Esophagus muscularis mucosa (tissue), 4 donors: ENCODE data around the gene IRAK2. TPM values are rescaled to one million over a fixed set of nuclear protein-coding genes. Genes with fewer than 3 reads are reported as not detected.
A peak's percentile ranks its signal among the peaks of the same experiment; 100 is the strongest.
"Not testable (repeated sequence)": the region's sequence is repeated elsewhere in the genome, so short reads cannot be mapped to it uniquely, and the experiment has no call there.

ENCODE experiments used
- DNase-seq: peaks from one replicate; pipeline ENCODE4 v3.0.0-alpha.2; 2017; ENCODE audit errors: extremely low spot score
- H3K27ac ChIP-seq, 4 donors: fragments of 200-600 bp; sonication (generic); replicated peaks in 1 of 4; 1 replicate in 3 of 4; 2 replicates in 1 of 4; pipeline ENCODE4 v1.5.1; 2016 to 2019; ENCODE audit warnings: mild to moderate bottlenecking in 1 of 4
- H3K27me3 ChIP-seq, 4 donors: fragments of 200-600 bp; sonication (generic); one replicate each; pipeline versions ENCODE4 v1.5.1 to v1.6.0; 2016 to 2019
- H3K36me3 ChIP-seq, 4 donors: fragments of 200-600 bp; sonication (generic); one replicate each; pipeline ENCODE4 v1.5.1; 2016 to 2019
- H3K4me1 ChIP-seq, 4 donors: fragments of 200-600 bp; sonication (generic); one replicate each; pipeline ENCODE4 v1.5.1; 2016 to 2019
- H3K4me3 ChIP-seq, 4 donors: fragments of 200-600 bp; sonication (generic); 1 replicate in 2 of 4; 2 replicates in 2 of 4; pipeline ENCODE4 v1.5.1; 2016 to 2019; ENCODE audit warnings: mild to moderate bottlenecking in 4 of 4, moderate library complexity in 1 of 4
- H3K9me3 ChIP-seq, 4 donors: fragments of 200-600 bp; sonication (generic); 1 replicate in 3 of 4; 2 replicates in 1 of 4; pipeline ENCODE4 v1.5.1; 2016 to 2019
- EP300 ChIP-seq: sonication (generic); formaldehyde crosslinking; IDR thresholded peaks from one replicate; pipeline ENCODE4 v1.6.1; 2017; ENCODE audit warnings: antibody characterized with exemption
- POLR2A ChIP-seq: fragments of 450-650 bp; IDR thresholded peaks from one replicate; pipeline ENCODE4 v1.6.1; 2017; ENCODE audit warnings: antibody characterized with exemption, moderate library complexity, mild to moderate bottlenecking, low read depth
- POLR2AphosphoS5 ChIP-seq, 2 donors: sonication (generic); formaldehyde crosslinking; IDR thresholded peaks; one replicate each; pipeline ENCODE4 v1.6.1; 2017; ENCODE audit warnings: antibody characterized with exemption in 2 of 2
- WGBS: methylation state at CpG from one replicate; pipeline ENCODE4 v1.1.5; 2018; 5-methylcytosine and 5-hydroxymethylcytosine counted together
- intact Hi-C: fragments of 100-400 bp; cut with DNase I; formaldehyde crosslinking; loops from one replicate; pipeline ENCODE4 v1.15.1; 2023
- total RNA-seq, 4 donors: library from RNA; depleted of rRNA; stranded (reverse); fragments of >200 nt; gene quantifications; one replicate each; pipeline versions ENCODE4 v1.1.0 to v1.2.1, GENCODE V29; 2016
- TF ChIP-seq, protein P1 (sequence below), 3 experiments: fragments of 200-600 bp in 2 of 3; fragments of 450-650 bp in 1 of 3; sonication (generic) in 2 of 3; IDR thresholded peaks; one replicate each; pipeline ENCODE4 v1.5.1; 2017 to 2019; ENCODE audit warnings: antibody characterized with exemption in 3 of 3, mild to moderate bottlenecking in 2 of 3, moderate library complexity in 1 of 3

The IRAK2 gene
- total RNA-seq, 4 donors from 2014 or later, result 2.5 to 3.2 (median 2.8) TPM

DNA sequence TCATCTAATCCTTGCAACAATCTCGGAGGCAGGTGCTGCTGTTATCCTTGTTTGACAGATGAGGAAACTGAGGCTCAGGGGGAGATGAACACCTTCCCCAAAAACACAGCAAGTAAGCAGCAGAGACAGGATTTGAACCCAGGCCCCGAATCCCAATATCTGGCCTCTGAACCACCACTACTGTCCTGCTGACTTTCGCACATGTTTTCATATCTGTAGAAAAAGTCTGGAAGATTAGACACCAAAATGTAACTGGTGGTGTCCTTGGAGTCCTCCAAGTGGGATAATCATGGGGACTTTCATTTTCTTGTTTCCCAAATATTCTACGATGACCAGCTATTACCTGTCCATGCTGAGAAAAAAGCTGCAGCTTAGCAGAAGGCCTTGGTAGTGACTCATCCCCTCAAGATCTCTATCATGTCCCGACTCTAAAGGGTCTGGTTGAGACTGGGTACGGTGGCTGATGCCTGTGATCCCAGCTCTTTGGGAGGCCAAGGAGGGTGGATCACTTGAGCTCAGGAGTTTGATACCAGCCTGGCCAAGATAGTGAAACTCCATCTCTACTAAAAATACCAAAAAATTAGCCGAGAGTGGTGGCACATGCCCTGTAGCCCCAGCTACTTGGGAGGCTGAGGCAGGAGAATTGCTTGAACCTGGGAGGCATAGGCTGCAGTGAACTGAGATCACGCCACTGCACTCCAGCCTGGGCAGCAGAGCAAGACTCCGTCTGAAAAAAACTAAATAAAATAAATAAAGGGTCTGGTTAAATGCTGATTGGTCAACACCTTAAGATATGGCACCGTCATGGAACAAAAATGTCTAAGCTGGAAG is 8.6 kb downstream of the IRAK2 start:
- TF ChIP-seq POLR2A (no peak), EP300 (no peak), POLR2AphosphoS5 (IDR thresholded peaks at IDR 0.05) (no peak)
- TF ChIP-seq, protein P1, sequence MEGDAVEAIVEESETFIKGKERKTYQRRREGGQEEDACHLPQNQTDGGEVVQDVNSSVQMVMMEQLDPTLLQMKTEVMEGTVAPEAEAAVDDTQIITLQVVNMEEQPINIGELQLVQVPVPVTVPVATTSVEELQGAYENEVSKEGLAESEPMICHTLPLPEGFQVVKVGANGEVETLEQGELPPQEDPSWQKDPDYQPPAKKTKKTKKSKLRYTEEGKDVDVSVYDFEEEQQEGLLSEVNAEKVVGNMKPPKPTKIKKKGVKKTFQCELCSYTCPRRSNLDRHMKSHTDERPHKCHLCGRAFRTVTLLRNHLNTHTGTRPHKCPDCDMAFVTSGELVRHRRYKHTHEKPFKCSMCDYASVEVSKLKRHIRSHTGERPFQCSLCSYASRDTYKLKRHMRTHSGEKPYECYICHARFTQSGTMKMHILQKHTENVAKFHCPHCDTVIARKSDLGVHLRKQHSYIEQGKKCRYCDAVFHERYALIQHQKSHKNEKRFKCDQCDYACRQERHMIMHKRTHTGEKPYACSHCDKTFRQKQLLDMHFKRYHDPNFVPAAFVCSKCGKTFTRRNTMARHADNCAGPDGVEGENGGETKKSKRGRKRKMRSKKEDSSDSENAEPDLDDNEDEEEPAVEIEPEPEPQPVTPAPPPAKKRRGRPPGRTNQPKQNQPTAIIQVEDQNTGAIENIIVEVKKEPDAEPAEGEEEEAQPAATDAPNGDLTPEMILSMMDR (IDR thresholded peaks at IDR 0.05), result no peak
- peaks cover 9 to 15% (median 15%) of the 10 kb centered on the region in 4 donors for H3K4me1 ChIP-seq
- H3K36me3 ChIP-seq, result peaks cover 4 to 12% (median 8%) of the 10 kb centered on the region in 4 donors
- no peak for DNase-seq
- 82% methylated on average over 10 of the region's 10 CpGs for WGBS
- H3K27ac ChIP-seq, result peak overlapping the region; percentile 51 to 70 (median 60)
- H3K9me3 ChIP-seq, result peaks cover 0 to 8% (median 5%) of the 10 kb centered on the region in 4 donors
- no peaks in the 10 kb centered on the region for H3K27me3 ChIP-seq
- peak overlapping the region in 1 of 4 donors; percentile 2 for H3K4me3 ChIP-seq
- intact Hi-C loops, result no loop called here

DNA sequence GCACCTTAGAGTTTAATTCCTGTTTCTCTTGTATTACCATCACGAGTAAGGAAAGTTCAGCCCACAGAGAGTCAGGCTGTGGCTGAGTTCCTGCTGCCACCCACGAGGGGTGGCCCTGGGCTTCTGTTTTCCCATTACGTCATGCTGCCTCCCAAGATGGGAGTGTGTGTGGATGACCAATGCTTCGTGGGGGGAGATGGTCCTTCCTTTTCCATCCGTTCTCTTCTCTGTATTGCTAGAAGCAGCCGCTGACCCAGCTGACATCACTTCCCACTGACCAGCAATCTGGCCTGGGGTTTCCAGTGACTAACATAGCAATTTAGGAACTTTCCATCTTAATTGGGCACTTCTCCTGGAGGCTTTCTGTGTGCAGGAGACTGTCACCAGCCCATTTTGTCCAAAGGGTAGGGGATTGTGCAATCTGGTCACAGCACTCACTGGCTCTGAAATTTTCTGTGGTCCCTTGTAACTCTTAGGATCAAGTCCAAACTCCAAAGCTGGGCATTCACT is 9.3 kb downstream of the IRAK2 start:
- 22% methylated on average over 6 of the region's 6 CpGs for WGBS
- intact Hi-C loops, result no loop called here
- peaks cover 0 to 4% (median 2%) of the 10 kb centered on the region in 4 donors for H3K9me3 ChIP-seq
- H3K36me3 ChIP-seq, result peaks cover 4 to 19% (median 7%) of the 10 kb centered on the region in 4 donors
- peak overlapping the region in 1 of 4 donors; percentile 2 for H3K4me3 ChIP-seq
- H3K4me1 ChIP-seq, result peaks cover 9 to 15% (median 15%) of the 10 kb centered on the region in 4 donors
- TF ChIP-seq, protein P1 (IDR thresholded peaks at IDR 0.05), result no peak
- TF ChIP-seq POLR2AphosphoS5 (IDR thresholded peaks at IDR 0.05), result peak; percentile 37 to 50
- DNase-seq, result no peak
- H3K27me3 ChIP-seq, result no peaks in the 10 kb centered on the region
- H3K27ac ChIP-seq, result peak overlapping the region; percentile 51 to 70 (median 60)

DNA sequence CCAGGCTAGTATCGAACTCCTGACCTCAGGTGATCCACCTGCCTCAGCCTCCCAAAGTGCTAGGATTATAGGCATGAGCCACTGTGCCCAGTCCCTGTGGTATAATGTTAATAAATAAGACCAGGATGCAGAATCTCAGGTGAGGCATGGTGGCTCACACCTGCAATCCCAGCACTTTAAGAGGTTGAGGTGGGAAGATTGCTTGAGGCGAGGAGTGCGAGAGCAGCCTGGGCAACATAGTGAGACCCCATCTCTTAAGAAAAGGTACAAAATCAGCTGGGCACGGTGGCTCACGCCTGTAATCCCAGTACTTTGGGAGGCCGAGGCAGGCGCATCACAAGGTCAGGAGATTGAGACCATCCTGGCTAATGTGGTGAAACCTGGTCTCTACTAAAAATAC is 10.6 kb downstream of the IRAK2 start:
- DNase-seq, H3K27ac ChIP-seq, H3K9me3 ChIP-seq, H3K4me3 ChIP-seq, intact Hi-C loops, H3K27me3 ChIP-seq: not testable (repeated sequence)
- H3K36me3 ChIP-seq, result peaks cover 4 to 32% (median 10%) of the 10 kb centered on the region in 4 donors
- H3K4me1 ChIP-seq, result peaks cover 9 to 15% (median 15%) of the 10 kb centered on the region in 4 donors
- WGBS, result 96% methylated on average over 7 of the region's 7 CpGs

DNA sequence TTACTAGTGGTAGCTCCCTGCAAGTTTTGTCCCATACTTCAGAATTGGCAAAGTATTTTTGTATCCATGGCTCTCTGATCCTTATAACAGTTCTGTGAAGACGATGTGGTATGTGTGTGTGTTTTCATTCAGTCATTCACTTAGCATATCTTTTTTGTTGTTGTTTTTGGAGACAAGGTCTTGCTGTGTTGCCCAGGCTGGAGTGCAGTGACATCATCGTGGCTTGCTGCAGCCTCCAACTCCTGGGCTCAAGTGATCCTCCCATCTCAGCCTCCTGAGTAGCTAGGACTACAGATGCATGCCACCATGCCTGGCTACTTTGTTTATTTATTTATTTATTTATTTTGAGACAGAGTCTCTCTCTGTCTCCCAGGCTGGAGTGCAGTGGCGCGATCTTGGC is 11.4 kb downstream of the IRAK2 start:
- peaks cover 9 to 15% (median 10%) of the 10 kb centered on the region in 4 donors for H3K4me1 ChIP-seq
- H3K9me3 ChIP-seq, H3K27ac ChIP-seq, H3K27me3 ChIP-seq, intact Hi-C loops, DNase-seq, H3K4me3 ChIP-seq: not testable (repeated sequence)
- WGBS, result 97% methylated on average over 4 of the region's 4 CpGs
- H3K36me3 ChIP-seq, result peaks cover 4 to 38% (median 13%) of the 10 kb centered on the region in 4 donors

DNA sequence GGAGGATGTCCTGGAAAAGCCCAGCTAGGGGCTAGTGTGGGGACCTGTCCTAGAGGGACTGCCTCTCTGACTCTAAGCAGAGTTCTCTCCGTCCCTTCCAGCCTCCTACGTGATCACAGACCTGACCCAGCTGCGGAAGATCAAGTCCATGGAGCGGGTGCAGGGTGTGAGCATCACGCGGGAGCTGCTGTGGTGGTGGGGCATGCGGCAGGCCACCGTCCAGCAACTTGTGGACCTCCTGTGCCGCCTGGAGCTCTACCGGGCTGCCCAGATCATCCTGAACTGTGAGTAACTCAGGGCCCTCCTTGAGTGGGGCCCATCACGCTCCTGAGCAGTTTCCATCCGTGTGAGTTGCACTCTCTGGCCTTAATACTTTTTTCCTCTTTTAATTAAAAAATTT is 13.0 kb downstream of the IRAK2 start:
- Histone ChIP-seq H3K9me3 (no peaks in the 10 kb centered on the region), H3K4me1 (peaks cover 9 to 15% (median 10%) of the 10 kb centered on the region in 4 donors), H3K27me3 (no peaks in the 10 kb centered on the region), H3K27ac (no peak overlapping the region), H3K36me3 (peaks cover 4 to 38% (median 13%) of the 10 kb centered on the region in 4 donors), H3K4me3 (no peak overlapping the region)
- TF ChIP-seq POLR2AphosphoS5 (IDR thresholded peaks at IDR 0.05) (no peak), POLR2A (no peak), EP300 (no peak)
- TF ChIP-seq, protein P1 (IDR thresholded peaks at IDR 0.05), result no peak
- intact Hi-C loops, result no loop called here
- DNase-seq, result no peak
- 86% methylated on average over 11 of the region's 12 CpGs for WGBS
